Calu3 (cell line): Measurements from ENCODE around the gene SRRM4. TPM values are rescaled to one million over a fixed set of nuclear protein-coding genes. Genes with fewer than 3 reads are reported as not detected.

Experiments used
- BruUV-seq: library from RNA; stranded (reverse); fragments of 400-500 nt; replicated peaks from 2 replicates; lab custom pipeline; 2021; lab: Mats Ljungman, UMichigan
- CTCF ChIA-PET: fragments of 300-600 bp; sonication (Branson Sonifier 250); formaldehyde crosslinking; loops from one replicate; lab custom pipeline; 2022; ENCODE audit warnings: antibody characterized with exemption; lab: Charles Lee
- DNase-seq: peaks from one replicate; pipeline ENCODE4 v3.0.0; 2022
- H3K27ac Mint-ChIP-seq: one replicate; pipeline ENCODE4 v1.8.0; 2022; ENCODE audit warnings: mixed read lengths; ENCODE audit not compliant: unreplicated experiment
- H3K27me3 Mint-ChIP-seq: one replicate; pipeline ENCODE4 v1.8.0; 2022; ENCODE audit warnings: mixed read lengths; ENCODE audit not compliant: unreplicated experiment
- H3K36me3 Mint-ChIP-seq: one replicate; pipeline ENCODE4 v1.8.0; 2022; ENCODE audit warnings: mild to moderate bottlenecking, moderate library complexity, mixed read lengths; ENCODE audit not compliant: insufficient read depth, unreplicated experiment
- H3K4me1 Mint-ChIP-seq: one replicate; pipeline ENCODE4 v1.8.0; 2022; ENCODE audit warnings: mild to moderate bottlenecking, low read depth, mixed read lengths; ENCODE audit not compliant: unreplicated experiment
- H3K4me3 Mint-ChIP-seq: one replicate; pipeline ENCODE4 v1.8.0; 2022; ENCODE audit warnings: mild to moderate bottlenecking, low read depth, moderate library complexity, mixed read lengths; ENCODE audit not compliant: unreplicated experiment
- H3K9me3 Mint-ChIP-seq: one replicate; pipeline ENCODE4 v1.8.0; 2022; ENCODE audit warnings: low read depth, mixed read lengths; ENCODE audit not compliant: unreplicated experiment
- intact Hi-C: fragments of 100-400 bp; cut with micrococcal nuclease; formaldehyde crosslinking; loops from one replicate; pipeline ENCODE4 v1.10.0; 2022; ENCODE audit not compliant: unreplicated experiment
- total RNA-seq: library from RNA; stranded (reverse); gene quantifications from 2 replicates; pipeline ENCODE4 v1.2.3, GENCODE V29; 2022
- TF ChIP-seq, protein P1 (sequence below): fragments of 200-600 bp; IDR thresholded peaks from one replicate; pipeline ENCODE4 v1.8.0; 2022; ENCODE audit warnings: antibody characterized with exemption; ENCODE audit not compliant: unreplicated experiment

SRRM4 gene
- total RNA-seq, 1 experiment from 2014 or later = not detected

DNA sequence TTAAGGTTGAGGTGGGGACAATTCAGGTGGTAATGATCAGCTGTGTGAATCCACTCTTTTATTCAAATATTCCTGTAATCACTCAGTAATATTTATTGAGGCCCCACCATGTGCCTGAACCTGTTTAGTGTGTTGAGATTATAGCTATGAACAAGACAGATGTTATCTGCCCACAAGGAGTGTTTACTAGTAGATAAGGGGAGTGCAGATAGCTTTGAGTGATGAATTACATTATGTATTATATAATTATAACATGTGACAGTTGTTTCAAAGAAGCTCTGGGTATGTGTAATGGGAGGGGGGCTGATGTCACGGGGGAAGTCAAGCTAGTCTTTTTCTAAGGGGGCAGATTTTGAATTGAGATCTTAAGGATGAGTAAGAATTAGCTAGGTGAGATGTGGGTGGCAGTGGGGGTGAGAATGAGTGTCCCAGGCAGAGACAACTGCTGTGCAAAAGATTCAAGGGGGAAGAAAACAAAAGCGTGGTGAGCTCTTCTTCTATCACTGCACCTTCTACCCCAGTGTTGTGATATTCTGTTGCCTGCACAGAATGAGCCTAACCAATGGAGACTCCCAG, 21.3 kb upstream of the SRRM4 start:
- intact Hi-C loops = no loop called here
- TF ChIP-seq, protein P1, sequence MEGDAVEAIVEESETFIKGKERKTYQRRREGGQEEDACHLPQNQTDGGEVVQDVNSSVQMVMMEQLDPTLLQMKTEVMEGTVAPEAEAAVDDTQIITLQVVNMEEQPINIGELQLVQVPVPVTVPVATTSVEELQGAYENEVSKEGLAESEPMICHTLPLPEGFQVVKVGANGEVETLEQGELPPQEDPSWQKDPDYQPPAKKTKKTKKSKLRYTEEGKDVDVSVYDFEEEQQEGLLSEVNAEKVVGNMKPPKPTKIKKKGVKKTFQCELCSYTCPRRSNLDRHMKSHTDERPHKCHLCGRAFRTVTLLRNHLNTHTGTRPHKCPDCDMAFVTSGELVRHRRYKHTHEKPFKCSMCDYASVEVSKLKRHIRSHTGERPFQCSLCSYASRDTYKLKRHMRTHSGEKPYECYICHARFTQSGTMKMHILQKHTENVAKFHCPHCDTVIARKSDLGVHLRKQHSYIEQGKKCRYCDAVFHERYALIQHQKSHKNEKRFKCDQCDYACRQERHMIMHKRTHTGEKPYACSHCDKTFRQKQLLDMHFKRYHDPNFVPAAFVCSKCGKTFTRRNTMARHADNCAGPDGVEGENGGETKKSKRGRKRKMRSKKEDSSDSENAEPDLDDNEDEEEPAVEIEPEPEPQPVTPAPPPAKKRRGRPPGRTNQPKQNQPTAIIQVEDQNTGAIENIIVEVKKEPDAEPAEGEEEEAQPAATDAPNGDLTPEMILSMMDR = no peak
- DNase-seq = no peak
- H3K4me3 Mint-ChIP-seq = no peak overlapping the region
- CTCF ChIA-PET = interaction anchor here (0.5 kb wide), 1 partner anchor 134 kb away, joined by 5 read pairs; no protein-coding TSS in a partner anchor
- H3K27me3 Mint-ChIP-seq = peaks cover 15% of the 10 kb centered on the region
- no peak overlapping the region for H3K27ac Mint-ChIP-seq
- H3K9me3 Mint-ChIP-seq = peaks cover 5% of the 10 kb centered on the region
- H3K4me1 Mint-ChIP-seq = no peaks in the 10 kb centered on the region
- no TSS peak for BruUV-seq
- H3K36me3 Mint-ChIP-seq = no peaks in the 10 kb centered on the region

DNA sequence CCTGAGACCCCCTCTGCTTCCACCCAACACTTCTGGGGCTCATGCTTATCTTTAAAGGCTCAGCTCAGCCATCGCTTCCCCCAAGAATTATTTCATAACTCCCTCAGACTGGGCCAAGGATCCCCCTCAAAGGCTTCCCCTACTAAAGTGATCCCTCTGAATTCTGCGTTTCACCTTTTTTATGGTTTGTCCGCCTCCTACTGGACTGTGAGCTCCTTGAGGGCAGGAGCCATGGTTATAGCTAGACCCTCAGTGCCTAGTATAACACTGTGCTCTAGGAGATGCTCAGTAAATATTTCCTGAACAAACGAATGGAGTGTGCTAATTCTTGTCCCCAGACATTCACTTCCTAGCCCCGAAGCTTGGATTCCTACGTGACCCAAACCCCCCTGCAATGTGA, 20.5 kb upstream of the SRRM4 start:
- TF ChIP-seq, protein P1 = no peak
- intact Hi-C loops = no loop called here
- no peaks in the 10 kb centered on the region for H3K4me1 Mint-ChIP-seq
- CTCF ChIA-PET = interaction anchor here (0.7 to 1.0 kb wide), 2 partner anchors 28 to 91 kb away, joined by 3 to 5 read pairs; no protein-coding TSS in a partner anchor
- H3K27ac Mint-ChIP-seq = no peak overlapping the region
- peaks cover 15% of the 10 kb centered on the region for H3K27me3 Mint-ChIP-seq
- H3K9me3 Mint-ChIP-seq = peaks cover 5% of the 10 kb centered on the region
- no peak overlapping the region for H3K4me3 Mint-ChIP-seq
- no TSS peak for BruUV-seq
- no peaks in the 10 kb centered on the region for H3K36me3 Mint-ChIP-seq
- DNase-seq = no peak

DNA sequence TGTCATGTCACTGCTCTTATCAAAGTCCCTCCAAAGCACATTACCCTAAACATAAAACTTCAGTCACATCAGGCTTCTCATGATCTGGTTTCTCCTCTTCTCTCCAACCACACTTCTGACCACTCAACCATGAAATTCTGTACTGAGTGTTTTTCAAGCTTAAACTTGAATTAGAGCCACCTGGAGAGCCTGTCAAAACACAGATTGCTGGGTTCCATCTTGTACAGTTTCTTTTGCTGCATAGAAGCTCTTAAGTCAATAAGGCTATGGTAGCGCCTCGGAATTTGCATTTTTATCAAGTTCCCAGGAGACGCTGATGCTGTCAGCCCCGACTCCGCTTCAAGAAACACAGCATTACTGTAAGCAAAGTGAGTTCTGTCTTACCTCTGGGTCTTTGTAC, 16.4 kb upstream of the SRRM4 start:
- no TSS peak for BruUV-seq
- Mint-ChIP-seq H3K36me3 (no peaks in the 10 kb centered on the region), H3K9me3 (peaks cover 9% of the 10 kb centered on the region), H3K27ac (no peak overlapping the region), H3K4me3 (no peak overlapping the region), H3K4me1 (no peaks in the 10 kb centered on the region), H3K27me3 (peaks cover 15% of the 10 kb centered on the region)
- intact Hi-C loops = no loop called here
- DNase-seq = no peak
- CTCF ChIA-PET = no interaction called here
- TF ChIP-seq, protein P1 = no peak

DNA sequence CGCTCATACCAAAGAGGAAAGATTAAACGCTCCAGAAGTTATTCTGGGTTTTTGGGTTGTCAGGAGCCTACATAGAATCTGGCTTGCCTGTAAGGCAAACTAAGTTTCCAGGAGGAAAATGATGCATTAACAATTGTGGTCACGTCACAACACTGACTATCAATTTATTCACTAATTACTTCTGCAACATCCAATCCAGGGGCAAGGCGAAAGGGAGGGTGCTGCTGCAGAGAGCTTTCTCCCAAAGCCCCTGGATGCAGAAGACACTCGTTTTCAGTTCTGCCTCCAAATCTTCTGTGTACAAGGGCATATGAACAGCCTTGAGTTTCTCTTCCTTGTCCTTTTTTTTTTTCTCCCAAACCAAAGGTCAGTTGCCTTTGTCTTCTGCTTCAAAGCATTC, 10.5 kb upstream of the SRRM4 start:
- intact Hi-C loops = no loop called here
- Mint-ChIP-seq H3K9me3 (peaks cover 4% of the 10 kb centered on the region), H3K27ac (no peak overlapping the region), H3K36me3 (no peaks in the 10 kb centered on the region), H3K4me3 (no peak overlapping the region), H3K27me3 (no peaks in the 10 kb centered on the region), H3K4me1 (no peaks in the 10 kb centered on the region)
- DNase-seq = no peak
- no TSS peak for BruUV-seq
- CTCF ChIA-PET = interaction anchor here (0.6 kb wide), 1 partner anchor 14 kb away, joined by 3 read pairs; no protein-coding TSS in a partner anchor
- TF ChIP-seq, protein P1 = no peak
